Neural cell (in vitro differentiated cells): ENCODE measurements around the gene PIKFYVE.

Experiments used
- CTCF ChIP-seq: fragments of 450-650 bp; IDR thresholded peaks from 2 replicates; pipeline ENCODE4 v1.5.1; 2014; ENCODE audit warnings: antibody characterized with exemption, mild to moderate bottlenecking, moderate library complexity; ENCODE audit not compliant: poor library complexity, severe bottlenecking
- EP300 ChIP-seq: fragments of 450-650 bp; conservative IDR thresholded peaks from 2 replicates; pipeline ENCODE4 v1.6.1; 2014; ENCODE audit warnings: antibody characterized with exemption, mild to moderate bottlenecking, moderate library complexity; ENCODE audit not compliant: poor library complexity, severe bottlenecking
- POLR2AphosphoS5 ChIP-seq: IDR thresholded peaks from 2 replicates; pipeline ENCODE4 v1.6.1; 2012
- TF ChIP-seq, protein P1 (sequence below): IDR thresholded peaks from 2 replicates; pipeline ENCODE4 v1.6.1; 2012; ENCODE audit warnings: borderline replicate concordance

GRCh38 chr2:208239770-208240493, 26.1 kb upstream of the PIKFYVE start:
- no peak for TF ChIP-seq CTCF
- TF ChIP-seq POLR2AphosphoS5 = no peak
- TF ChIP-seq EP300 = no peak
- TF ChIP-seq, protein P1, sequence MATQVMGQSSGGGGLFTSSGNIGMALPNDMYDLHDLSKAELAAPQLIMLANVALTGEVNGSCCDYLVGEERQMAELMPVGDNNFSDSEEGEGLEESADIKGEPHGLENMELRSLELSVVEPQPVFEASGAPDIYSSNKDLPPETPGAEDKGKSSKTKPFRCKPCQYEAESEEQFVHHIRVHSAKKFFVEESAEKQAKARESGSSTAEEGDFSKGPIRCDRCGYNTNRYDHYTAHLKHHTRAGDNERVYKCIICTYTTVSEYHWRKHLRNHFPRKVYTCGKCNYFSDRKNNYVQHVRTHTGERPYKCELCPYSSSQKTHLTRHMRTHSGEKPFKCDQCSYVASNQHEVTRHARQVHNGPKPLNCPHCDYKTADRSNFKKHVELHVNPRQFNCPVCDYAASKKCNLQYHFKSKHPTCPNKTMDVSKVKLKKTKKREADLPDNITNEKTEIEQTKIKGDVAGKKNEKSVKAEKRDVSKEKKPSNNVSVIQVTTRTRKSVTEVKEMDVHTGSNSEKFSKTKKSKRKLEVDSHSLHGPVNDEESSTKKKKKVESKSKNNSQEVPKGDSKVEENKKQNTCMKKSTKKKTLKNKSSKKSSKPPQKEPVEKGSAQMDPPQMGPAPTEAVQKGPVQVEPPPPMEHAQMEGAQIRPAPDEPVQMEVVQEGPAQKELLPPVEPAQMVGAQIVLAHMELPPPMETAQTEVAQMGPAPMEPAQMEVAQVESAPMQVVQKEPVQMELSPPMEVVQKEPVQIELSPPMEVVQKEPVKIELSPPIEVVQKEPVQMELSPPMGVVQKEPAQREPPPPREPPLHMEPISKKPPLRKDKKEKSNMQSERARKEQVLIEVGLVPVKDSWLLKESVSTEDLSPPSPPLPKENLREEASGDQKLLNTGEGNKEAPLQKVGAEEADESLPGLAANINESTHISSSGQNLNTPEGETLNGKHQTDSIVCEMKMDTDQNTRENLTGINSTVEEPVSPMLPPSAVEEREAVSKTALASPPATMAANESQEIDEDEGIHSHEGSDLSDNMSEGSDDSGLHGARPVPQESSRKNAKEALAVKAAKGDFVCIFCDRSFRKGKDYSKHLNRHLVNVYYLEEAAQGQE = no peak
